ENCODE data around the gene GDF10. TPM values are rescaled to one million over a fixed set of nuclear protein-coding genes. Genes with fewer than 3 reads are reported as not detected.

GDF10 gene
- total and polyA plus RNA-seq, 4 donors: 2.3 to 34.7 (median 16.6) TPM

GRCh38 chr10:47337310-47337709 is 37.3 kb downstream of the GDF10 start:
- Histone ChIP-seq H3K9ac (ENCODE audit: insufficient read depth in 1 of 2, low read length in 2 of 2) (no peak overlapping the region), H3K4me1 (ENCODE audit: control insufficient read depth in 5 of 5, insufficient read depth in 5 of 5, low read length in 5 of 5) (peaks cover 0 to 7% (median 0%) of the 10 kb centered on the region in 5 donors), H3K4me3 (no peak overlapping the region), H3K36me3 (ENCODE audit: control insufficient read depth in 4 of 4, insufficient read depth in 4 of 4, low read length in 4 of 4) (no peaks in the 10 kb centered on the region), H3K27me3 (ENCODE audit: control insufficient read depth in 3 of 3, insufficient read depth in 3 of 3, low read length in 2 of 3) (peaks cover 0 to 3% (median 0%) of the 10 kb centered on the region in 3 donors), H3K9me3 (ENCODE audit: control insufficient read depth in 4 of 4, insufficient read depth in 3 of 4, low read length in 3 of 4) (no peaks in the 10 kb centered on the region), H3K27ac (ENCODE audit: low read depth in 1 of 2, low read length in 1 of 2) (no peak overlapping the region)
- TF ChIP-seq CTCF (IDR thresholded peaks at IDR 0.05; ENCODE audit: control extremely low read depth, extremely low read depth): no peak
- DNase-seq: peak in 1 of 3 donors; percentile 66
- ATAC-seq (ENCODE audit: insufficient read depth, low FRiP score): no peak
- 61 to 79% methylated on average over 4 of the region's 4 CpGs for WGBS, 2 donors

GRCh38 chr10:47339186-47339735 is 39.3 kb downstream of the GDF10 start:
- no peaks in the 10 kb centered on the region for H3K27me3 ChIP-seq (ENCODE audit: control insufficient read depth in 3 of 3, insufficient read depth in 3 of 3, low read length in 2 of 3)
- H3K9ac ChIP-seq (ENCODE audit: insufficient read depth in 1 of 2, low read length in 2 of 2): no peak overlapping the region
- H3K4me1 ChIP-seq (ENCODE audit: control insufficient read depth in 5 of 5, insufficient read depth in 5 of 5, low read length in 5 of 5): peaks cover 0 to 7% (median 0%) of the 10 kb centered on the region in 5 donors
- 91 to 92% methylated on average over 8 of the region's 8 CpGs for WGBS, 2 donors
- H3K27ac ChIP-seq (ENCODE audit: low read depth in 1 of 2, low read length in 1 of 2): no peak overlapping the region
- no peaks in the 10 kb centered on the region for H3K9me3 ChIP-seq (ENCODE audit: control insufficient read depth in 4 of 4, insufficient read depth in 3 of 4, low read length in 3 of 4)
- ATAC-seq (ENCODE audit: insufficient read depth, low FRiP score): no peak
- DNase-seq: no peak
- no peak for TF ChIP-seq CTCF (IDR thresholded peaks at IDR 0.05; ENCODE audit: control extremely low read depth, extremely low read depth)
- H3K36me3 ChIP-seq (ENCODE audit: control insufficient read depth in 4 of 4, insufficient read depth in 4 of 4, low read length in 4 of 4): no peaks in the 10 kb centered on the region
- H3K4me3 ChIP-seq: no peak overlapping the region

DNA sequence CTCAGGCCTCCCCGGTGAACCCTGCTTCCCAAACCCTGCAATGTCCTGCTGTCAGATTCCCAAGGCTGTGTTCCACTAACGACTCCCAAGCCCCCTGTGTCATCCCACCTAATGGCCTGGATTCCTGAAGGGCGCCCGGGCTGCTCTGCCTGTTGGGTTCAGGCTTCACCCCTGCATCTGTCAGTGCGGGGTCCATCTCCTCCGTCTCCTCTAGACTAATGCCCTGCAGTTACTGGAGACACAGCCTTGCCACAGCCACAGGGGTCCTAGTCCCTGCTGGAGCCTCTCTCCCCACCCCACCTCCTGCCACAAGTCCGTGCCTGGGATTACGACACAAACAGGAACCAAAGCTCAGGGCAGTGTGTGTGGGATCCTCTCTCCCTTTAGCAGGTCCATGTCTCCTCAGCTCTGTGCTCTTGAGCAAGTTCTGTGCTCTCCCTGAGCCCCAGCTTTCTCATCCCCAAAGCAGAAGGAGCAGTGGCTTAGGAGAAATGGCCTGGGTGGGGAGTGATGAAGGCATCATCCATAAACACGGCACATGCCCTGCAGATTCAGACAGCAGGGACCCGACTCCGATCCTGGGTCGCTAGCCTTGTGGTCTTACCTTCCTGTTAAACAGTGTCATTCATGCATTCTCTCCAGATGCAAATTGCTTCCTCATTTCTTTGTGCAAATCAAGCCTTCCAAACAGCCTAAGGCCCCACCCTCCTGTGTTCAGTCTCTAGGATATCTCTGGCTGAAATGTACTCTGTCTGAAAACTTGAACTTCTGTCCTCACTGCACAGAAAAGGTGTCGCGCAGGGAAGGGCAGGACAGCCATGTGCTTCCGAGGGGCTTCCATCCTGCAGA is 40.0 kb downstream of the GDF10 start:
- ATAC-seq (ENCODE audit: insufficient read depth, low FRiP score) (no peak), DNase-seq (no peak)
- WGBS, 2 donors: 62 to 77% methylated on average over 15 of the region's 15 CpGs
- no peaks in the 10 kb centered on the region for H3K36me3 ChIP-seq (ENCODE audit: control insufficient read depth in 4 of 4, insufficient read depth in 4 of 4, low read length in 4 of 4)
- peaks cover 0 to 7% (median 0%) of the 10 kb centered on the region in 5 donors for H3K4me1 ChIP-seq (ENCODE audit: control insufficient read depth in 5 of 5, insufficient read depth in 5 of 5, low read length in 5 of 5)
- no peak overlapping the region for H3K27ac ChIP-seq (ENCODE audit: low read depth in 1 of 2, low read length in 1 of 2)
- H3K4me3 ChIP-seq: no peak overlapping the region
- no peak overlapping the region for H3K9ac ChIP-seq (ENCODE audit: insufficient read depth in 1 of 2, low read length in 2 of 2)
- no peak for TF ChIP-seq CTCF (IDR thresholded peaks at IDR 0.05; ENCODE audit: control extremely low read depth, extremely low read depth)
- H3K9me3 ChIP-seq (ENCODE audit: control insufficient read depth in 4 of 4, insufficient read depth in 3 of 4, low read length in 3 of 4): no peaks in the 10 kb centered on the region
- no peaks in the 10 kb centered on the region for H3K27me3 ChIP-seq (ENCODE audit: control insufficient read depth in 3 of 3, insufficient read depth in 3 of 3, low read length in 2 of 3)
